ENCODE measurements around the gene TSPOAP1.

The TSPOAP1 gene

DNA sequence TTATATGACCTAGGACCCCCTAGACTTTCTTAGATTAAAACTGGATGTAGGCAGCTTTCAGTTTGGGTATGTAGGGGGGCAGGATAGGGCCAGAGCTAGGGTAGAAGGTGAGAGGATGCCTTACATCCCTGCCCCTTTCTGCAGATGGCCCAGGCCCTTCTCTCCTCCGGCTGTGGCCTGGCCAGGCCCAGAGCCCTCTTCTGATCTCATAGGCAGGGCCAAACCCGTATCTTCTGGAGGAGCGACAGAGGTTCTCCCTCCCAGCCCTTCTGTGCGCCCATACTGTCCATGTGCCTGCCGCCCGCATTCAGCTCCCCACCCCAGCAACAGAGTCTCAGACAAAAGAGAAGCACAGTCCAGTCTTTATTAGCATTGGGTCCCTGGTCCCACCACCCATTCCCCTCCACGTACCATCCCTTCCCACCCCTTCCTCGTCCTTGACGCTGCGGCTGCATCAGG lies 2.0 kb upstream of the TSPOAP1 start:
- no peak for DNase-seq (ENCODE audit: low read depth in 2 of 2)

DNA sequence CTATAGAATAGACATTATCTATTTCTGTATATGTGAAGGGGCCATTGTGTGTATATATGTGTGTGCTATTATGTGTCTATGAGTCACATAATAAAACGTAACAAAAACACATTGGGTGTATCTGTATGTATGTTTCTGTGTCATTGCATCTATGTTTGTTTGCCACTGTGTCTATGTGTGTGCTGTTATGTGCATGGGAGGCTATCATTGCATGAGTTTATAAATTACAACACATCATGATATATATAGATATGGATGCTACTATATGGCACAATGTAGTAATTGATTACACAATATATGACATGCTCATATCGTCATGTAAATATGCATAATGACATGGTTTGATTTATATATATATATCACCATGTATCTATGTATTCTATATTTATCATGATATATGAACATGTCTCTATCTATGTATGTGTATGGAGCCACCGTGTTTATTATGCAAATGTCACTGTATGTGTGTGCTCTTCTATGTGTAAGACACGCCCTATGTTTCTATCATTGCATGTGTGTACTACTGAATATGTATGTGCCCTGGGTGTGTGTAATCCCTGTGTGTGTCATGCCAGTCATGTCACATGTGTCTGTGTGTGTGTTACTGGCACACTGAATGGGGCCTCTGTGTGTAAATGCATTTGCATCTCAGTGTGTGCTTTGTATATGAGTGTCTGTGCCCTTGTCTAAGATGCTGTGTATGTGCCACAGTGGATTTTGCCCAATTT lies 1.4 kb upstream of the TSPOAP1 start:
- DNase-seq (ENCODE audit: low read depth in 2 of 2), result no peak

DNA sequence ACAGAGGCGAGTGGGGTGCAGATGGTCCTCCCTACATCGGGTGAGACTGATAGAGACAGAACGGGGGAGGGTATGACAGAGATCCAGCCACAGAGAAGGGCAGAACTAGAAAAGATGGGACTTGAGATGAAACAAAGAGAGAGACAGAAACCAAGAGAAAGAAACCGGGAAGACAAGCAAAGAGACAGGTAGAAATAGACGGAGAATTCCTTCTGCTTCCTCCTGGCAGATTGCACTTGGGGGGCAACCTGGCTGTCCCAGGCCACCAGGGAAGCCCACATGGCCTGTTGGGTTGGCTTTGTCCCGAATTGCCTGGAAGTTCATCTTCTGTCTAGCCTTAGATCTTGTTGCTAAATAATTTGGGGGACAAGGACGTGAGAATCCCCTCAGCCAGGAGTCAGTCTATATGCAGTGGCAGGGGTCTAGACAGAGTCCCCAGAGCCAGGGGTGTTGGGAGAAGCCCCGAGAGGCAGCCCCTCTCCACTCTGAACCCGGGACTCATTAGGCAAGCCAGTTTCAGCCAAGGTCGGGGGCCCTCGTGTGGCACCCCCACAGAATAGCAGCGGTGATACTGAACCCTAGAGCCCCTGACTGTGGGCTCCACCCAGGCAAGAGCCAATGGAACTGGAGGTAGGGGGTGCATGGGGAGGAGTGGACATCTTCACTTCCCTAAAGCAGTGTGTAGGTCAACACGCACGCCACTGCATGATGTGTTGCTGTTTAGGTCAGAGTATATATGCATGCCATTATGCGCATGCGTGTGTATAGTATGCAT lies 627 bp upstream of the TSPOAP1 start:
- DNase-seq (ENCODE audit: low read depth in 2 of 2), result peak in 1 of 2 donors; percentile 68

DNA sequence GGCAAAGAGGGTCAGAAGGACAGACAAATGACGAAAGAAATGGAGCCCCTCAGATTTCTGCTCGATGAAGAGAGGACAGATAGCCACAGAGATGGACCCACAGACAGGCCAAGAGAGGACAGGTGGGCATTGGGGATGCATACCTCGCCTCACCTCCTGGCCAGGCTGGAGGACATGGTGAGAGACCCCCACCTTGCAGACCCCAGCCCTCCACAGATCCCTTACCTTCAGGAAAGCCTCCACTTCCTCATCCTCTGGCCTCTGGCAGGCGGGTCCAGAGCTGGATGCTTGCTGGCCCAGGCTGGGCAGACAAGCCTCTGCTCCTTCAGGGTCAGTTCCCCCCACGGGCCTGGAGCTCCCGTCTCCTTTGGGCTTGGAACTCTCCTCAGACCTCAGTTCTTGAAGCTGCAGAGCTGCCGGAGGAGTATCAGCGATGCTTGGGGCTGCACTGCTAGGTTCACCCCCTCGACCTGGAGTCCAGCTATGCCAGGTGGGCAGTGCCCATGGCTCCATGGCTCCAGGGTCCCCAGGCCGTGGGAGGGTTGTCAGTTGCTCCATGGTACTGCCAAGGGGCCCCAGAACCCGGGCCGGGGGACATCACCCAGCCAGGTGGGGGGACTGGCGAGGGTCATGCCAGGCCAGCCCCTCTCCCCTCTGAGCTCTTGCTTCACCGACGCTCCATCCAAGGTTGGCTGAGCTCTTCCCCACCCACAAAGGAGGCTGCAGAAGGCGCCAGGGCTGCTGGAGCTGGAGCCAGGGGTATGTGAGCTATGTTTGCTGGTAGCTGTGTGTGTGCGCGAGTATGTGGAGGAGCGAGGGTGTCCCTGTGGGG lies 1.0 kb downstream of the TSPOAP1 start:
- DNase-seq (ENCODE audit: low read depth in 2 of 2), result no peak

DNA sequence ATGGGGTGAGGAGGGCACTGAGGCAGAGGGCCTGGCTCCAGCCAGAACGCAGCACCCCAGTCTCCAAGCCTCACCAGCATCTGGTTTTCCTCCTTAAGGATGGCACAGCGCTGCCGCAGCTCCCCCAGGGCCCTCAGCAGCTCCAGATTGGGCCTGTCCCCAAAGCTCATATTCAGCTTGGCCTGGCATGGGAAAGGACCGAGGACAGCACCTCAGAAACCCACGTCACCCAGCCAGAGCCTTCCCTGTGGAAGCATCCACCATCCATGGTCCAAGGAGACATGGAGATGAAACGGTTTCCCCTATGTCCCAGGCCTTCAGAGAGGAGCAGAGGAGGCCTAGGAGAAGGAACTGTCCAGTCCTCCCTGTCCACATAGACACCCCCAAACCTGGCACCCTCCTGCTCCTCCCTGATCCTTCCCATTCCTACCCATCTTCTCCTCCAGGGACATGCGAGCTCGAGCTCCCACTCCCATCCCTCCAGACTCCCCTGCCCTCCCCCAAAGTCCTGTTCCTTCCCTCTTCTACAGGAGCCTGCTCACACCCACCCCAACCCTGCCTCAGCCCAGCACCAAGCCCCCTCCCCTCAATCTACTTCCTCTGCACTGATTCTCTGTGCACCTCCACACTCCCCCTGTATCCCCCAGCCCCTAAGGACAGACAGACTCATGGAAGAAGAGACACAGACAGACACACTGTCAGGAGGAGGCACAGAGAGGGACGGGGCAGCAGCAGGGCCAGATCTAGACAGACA lies 1.8 kb downstream of the TSPOAP1 start:
- DNase-seq (ENCODE audit: low read depth in 2 of 2), result no peak

DNA sequence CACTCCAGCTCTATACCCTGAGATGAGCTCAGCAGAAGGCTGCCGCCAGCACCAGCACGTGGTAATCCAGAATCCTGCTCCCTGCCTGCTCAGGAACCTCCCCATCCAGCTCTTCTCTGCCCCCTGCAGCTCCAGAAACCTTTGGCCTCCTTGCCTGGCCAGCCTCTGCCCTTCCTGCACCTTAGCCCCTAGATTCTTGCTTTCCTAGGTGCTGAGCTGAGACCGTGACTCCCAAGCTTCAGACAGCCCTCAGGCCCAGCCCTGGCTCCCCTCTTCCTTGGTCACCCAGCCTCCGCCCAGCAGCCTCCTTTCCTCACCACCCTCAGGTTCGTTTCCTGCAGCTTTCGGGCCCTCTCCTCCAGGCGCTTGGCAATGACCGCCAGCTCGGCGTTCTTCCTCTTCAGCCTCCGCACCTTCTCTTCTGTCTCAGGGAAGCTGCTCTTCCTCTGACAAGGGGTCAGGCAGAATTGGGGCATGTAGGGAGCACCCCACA lies 2.6 kb downstream of the TSPOAP1 start:
- no peak for DNase-seq (ENCODE audit: low read depth in 2 of 2)

DNA sequence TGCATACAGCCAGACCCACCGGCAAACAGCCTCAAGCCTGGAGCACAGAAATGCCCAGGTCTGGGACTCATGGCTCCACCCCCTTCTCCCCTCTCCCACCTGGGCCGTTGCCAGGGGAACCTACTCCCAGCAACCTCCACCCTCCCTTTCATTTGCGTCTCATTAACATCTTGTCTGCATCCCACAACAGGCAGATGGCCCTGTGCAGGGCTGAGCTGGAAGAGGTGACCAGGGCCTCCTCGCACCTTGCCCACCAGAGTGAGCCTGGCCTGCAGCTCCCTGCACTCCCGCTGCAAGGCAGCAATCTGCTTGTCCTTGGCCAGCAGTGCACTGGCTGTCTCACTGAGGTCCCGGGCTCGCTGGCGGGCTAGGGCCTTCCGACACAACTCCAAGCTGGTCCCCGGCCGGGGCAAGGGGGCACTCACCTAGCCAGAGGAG lies 3.3 kb downstream of the TSPOAP1 start:
- no peak for DNase-seq (ENCODE audit: low read depth in 2 of 2)

DNA sequence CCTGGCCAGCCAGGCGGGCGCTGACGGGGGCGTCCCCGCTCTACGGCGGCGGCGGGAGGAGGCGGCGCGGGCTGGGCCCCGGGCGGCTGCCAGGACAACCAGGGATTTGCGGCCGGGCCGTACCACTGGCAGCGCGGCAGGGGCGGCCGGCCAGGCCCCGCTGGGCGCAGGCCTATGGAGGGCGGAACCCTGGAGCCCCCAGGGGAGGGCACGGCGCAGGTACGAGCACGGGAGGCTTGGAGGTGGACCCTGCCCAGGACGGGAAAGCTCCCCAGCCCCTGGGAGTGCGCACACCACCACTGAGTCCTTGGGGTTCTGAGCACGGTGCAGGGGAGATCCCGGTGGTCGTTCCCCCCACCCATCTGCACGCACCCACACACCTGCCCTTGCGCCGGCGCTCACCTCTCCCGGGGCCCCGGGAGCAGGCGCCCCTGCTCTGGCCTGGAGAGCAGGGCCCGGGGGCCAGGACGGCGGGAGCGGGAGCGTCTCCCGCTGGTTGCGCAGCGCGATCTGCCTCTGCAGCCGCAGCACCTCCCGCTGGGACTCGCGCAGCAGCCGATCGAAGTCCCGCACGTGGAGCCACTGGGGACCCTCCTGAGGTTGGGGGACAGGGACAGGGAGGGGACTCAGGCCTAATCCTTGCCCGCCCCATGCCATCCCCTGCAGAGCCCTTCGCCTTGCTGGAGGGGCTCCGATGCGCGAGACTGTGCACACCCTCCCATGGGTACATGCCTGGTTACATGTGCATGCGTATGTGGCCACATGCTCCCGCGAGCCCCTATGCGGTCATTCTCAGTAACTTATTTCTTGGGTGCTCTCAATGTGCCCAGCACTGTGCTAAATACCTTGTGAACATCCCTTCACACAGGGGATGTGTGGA lies 3.9 kb downstream of the TSPOAP1 start:
- no peak for DNase-seq (ENCODE audit: low read depth in 2 of 2)

DNA sequence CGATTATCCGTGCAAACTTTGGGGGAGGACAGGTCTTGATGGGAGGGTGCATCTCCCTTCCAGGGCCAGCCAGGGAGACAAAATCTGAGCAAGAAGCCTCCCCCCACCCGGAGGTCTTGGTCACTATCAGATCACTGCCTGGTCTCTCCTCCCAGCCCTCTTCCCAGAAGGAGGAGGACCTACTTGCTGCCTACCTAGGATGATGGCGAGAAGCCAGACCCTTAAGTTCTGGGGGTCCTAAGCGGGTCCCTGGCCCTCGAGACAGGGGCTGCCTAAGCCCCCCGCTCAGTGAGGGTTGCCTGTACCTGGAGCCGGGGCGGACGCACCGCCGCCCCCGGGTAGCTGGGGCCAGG lies 4.6 kb downstream of the TSPOAP1 start:
- no peak for DNase-seq (ENCODE audit: low read depth in 2 of 2)

DNA sequence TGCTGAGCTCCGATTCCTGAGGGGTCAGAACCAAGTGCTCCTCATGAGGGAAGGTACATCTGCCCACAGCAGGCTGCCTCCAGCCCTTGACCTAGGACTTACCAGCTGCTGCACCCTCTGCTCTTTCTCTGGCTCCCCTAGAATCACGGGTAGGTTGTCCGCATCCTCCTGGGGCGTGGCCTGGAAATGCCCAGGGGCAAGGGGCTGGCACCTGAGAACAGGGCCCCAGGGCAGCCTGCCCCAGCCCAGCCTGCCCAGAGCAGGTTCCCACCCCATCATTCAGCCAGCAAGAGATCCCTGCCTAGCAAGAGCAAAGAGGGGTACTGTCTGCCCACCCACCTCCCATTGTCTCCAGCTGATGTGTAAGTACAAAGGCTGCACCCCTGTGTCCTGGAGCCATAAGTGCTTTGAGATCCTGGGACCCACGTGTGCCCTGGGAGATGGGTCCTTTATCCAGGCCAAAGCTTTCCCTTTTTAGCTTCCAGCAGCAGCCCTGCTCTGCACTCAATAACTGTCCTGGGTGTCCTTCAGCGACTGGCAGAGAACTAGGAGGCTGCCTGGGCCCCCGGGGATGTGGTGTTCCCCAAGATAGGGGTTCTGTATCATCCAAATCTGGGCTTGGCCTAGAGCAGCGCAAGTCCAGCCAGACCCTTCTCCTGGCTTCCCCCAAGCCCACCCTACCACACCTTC lies 5.1 kb downstream of the TSPOAP1 start:
- no peak for DNase-seq (ENCODE audit: low read depth in 2 of 2)

DNA sequence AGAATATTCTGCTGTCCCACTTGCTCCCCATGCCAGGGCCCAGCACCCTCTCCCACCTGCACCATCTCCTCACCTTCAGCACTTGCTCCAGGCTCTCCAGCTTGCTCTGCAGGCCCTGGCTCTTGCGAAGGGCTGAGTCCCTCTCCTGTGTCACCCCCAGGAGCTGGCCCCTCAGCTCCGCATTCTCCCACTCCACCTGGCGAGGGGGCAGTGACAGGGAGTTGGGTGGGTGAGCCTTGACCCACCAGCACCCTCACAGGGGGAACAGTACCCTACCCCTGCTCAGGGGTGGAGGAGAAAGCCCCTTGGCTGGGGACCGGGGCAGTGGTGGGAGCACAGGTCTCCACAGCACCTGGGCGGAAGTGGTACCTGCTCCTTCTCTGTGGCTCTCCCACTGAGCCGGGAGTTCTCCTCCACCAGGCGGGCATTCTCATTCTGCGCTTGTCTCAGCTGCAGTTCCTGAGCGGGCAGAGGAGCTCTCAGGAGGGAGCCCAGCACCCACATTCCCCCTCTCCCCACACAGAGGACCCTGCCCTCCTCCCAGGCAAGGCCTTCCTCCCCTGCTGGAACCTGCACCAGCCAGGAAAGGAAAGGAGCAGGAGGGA lies 5.9 kb downstream of the TSPOAP1 start:
- no peak for DNase-seq (ENCODE audit: low read depth in 2 of 2)

DNA sequence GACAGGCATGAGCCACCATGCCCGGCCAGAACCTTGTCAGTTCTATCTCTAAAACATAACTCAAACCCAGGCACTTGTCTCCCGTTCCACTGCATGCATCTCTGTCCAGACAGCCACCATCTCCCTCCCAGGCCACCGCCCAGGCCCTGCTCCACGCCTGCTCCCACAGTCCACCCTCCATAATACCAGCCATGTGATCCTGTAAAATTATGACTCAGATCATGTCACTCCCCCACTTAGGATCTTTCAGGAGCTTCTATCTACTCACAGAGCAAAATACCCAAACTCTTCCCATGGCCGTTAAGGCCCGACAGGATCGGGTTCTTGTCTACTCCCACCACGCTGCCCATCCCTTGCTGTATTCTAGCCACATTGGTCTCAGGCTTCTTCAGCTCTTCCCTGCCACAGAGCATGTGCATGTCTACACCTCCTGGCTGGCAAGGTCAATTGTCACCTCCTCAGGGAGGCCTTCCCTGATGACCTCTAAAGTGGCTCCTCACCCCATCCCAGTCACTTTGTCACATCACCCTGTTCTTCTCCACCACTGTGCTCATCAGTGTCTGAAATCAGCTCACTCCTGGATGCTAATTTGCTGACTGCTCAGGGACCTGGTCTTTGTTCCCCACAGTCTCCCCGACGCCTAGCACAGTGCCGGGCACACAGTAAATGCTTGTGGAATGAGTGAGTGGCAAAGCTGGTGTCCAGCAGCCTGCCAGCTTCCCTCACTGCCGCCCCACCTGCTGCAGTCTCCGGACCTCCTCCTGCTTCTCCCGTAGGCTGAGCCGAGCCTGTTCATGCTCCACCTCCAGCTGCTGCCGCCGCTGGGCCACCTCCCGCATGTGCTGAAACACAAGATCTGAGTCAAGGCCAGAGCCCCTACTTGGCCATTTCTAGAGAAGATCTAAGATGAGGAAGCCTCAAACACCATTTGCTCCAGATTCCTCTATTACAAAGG lies 6.7 kb downstream of the TSPOAP1 start:
- DNase-seq (ENCODE audit: low read depth in 2 of 2), result no peak

DNA sequence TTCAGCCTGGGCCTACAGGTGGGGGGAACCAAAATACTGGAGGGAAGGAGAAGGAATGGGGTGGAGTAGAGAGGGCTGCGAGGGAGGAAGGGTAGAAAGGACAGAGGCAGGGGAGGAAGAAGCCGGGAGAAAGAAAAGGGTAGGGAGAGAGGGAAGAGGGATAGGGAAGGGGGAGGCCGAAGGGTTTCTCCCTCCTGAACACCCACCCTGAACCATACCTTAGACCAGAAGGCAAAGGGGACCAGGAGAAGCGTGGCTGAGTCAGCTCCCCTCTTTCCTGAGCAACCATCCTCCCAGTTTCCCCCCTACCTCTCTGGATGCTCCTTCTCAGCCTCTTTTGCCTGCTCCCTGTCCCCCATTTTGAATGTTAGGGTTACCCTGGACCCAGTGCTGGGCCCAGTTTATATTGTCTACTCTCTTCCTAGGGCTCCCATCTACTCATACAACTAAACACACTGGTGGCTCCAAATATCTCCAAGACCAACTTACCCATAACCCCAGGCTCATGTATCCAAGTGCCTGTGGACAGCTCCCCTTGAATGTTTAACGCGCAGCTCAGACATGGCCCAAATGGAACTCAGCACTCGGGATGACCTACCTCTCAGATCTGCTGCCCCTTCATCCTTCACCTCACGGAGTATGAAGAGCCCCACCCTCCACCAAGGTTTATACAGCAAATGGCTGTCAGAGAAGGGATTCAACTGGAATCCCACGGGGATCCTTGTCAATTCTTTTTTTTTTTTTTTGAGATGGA lies 7.8 kb downstream of the TSPOAP1 start:
- DNase-seq (ENCODE audit: low read depth in 2 of 2), result no peak

DNA sequence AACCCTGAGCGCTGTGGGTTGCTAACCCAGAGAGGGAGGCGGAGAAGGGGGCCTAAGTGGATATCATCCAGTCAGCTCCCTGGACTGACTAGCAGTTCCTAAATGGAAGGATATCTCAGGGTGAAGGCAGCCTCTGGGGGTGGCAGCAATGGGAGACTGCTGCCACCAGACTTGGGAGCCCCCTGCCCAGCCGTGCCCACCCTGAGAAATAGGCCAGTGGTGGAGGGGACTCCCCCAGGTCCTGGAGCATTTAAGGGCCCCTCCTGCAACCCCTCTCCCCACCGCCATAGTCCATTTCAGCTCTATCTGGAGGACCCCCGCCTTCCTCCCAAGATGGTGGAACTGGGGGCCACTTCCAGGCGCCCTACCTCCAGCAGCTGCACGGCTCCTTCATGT lies 8.4 kb downstream of the TSPOAP1 start:
- DNase-seq (ENCODE audit: low read depth in 2 of 2), result no peak

DNA sequence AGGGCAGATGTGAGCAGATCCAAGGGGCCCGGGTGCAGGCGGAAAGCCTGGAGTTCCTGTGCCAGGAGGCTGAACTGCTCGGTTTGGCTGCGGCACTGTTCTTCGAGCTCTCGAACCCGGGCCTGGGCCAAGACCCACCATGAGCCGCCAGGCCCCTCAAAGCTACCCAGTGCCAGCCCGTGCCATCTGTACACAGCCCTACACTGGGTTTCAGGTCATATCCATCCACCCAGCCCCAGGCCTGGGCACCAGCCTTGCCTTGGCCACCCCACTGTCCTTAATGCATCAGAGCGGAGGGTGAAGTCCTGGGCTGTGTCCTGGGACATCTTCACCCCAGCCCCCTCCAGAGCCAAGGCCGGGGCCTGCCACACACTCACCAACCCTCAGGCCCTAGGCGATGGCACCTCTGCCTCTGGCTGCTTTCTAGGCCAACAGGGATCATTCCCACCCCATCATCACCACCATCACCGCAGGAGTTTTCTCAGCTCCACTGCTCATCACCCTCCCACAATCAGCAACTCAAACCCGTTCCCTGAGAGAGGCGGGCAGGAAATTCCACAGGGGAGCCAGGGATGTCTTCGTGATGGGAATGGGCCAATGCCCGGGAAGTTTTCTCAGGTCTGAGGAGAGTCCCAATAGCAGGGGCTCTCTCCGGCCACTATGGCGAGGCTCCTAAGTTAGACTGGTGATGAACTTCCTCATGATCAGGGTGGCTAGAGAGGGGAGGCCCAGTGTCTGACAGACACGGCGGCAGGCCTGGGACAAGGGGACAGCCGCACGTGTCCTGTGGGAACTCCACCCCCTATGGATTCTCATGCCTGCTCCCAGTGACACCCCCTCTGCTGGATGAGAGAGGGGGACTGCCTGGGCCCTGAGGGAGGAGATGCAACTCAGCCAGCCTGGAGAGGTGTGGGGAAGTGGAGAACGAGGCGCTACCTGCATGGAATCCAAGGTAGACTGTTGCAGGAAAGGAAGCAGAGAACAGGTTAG lies 9.1 kb downstream of the TSPOAP1 start:
- no peak for DNase-seq (ENCODE audit: low read depth in 2 of 2)

DNA sequence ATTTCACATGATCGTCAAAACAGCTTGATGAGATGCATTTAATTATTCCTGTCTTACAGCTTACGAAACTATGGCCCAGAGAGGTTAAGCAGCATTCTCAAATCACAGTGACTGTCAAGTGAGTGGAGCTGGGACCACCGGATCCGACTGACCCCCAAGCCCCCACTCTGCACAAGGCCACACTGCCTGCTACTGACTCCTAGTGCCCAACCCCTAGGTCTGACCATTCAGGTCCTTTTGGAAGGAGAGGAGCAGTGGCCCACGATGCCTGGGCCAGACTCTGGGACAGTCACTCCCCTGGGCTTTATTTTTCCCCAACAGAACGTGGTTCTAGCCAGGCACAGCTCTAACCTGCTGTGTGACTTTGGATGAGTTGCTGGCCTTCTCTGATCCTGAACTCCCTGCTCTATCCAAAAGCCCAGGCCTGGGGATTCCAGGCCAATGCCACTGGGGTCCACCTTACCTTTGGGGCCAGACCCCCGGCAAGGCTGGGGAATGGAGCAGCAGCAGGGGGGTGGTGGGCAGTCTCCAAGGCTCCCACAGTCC lies 9.9 kb downstream of the TSPOAP1 start:
- no peak for DNase-seq (ENCODE audit: low read depth in 2 of 2)
